C4-2B (cell line): ENCODE measurements around the gene NDUFV2.

ENCODE experiments used
- H3K27ac ChIP-seq: fragments of 450-650 bp; 2 replicates; pipeline ENCODE4 v1.5.1; 2017
- ZFX ChIP-seq: fragments of 450-650 bp; IDR thresholded peaks from 2 replicates; pipeline ENCODE4 v1.6.1; 2017
- TF ChIP-seq, protein P1 (sequence below): fragments of 450-650 bp; conservative IDR thresholded peaks from 2 replicates; pipeline ENCODE4 v1.5.1; 2017; ENCODE audit warnings: mild to moderate bottlenecking

Gene NDUFV2

GRCh38 chr18:9065864-9066263 is 36.6 kb upstream of the NDUFV2 start:
- no peak overlapping the region for H3K27ac ChIP-seq
- TF ChIP-seq, protein P1, sequence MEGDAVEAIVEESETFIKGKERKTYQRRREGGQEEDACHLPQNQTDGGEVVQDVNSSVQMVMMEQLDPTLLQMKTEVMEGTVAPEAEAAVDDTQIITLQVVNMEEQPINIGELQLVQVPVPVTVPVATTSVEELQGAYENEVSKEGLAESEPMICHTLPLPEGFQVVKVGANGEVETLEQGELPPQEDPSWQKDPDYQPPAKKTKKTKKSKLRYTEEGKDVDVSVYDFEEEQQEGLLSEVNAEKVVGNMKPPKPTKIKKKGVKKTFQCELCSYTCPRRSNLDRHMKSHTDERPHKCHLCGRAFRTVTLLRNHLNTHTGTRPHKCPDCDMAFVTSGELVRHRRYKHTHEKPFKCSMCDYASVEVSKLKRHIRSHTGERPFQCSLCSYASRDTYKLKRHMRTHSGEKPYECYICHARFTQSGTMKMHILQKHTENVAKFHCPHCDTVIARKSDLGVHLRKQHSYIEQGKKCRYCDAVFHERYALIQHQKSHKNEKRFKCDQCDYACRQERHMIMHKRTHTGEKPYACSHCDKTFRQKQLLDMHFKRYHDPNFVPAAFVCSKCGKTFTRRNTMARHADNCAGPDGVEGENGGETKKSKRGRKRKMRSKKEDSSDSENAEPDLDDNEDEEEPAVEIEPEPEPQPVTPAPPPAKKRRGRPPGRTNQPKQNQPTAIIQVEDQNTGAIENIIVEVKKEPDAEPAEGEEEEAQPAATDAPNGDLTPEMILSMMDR, result no peak
- no peak for TF ChIP-seq ZFX

GRCh38 chr18:9066358-9066757 is 36.1 kb upstream of the NDUFV2 start:
- H3K27ac ChIP-seq, result no peak overlapping the region
- TF ChIP-seq, protein P1, result no peak
- TF ChIP-seq ZFX, result no peak

DNA sequence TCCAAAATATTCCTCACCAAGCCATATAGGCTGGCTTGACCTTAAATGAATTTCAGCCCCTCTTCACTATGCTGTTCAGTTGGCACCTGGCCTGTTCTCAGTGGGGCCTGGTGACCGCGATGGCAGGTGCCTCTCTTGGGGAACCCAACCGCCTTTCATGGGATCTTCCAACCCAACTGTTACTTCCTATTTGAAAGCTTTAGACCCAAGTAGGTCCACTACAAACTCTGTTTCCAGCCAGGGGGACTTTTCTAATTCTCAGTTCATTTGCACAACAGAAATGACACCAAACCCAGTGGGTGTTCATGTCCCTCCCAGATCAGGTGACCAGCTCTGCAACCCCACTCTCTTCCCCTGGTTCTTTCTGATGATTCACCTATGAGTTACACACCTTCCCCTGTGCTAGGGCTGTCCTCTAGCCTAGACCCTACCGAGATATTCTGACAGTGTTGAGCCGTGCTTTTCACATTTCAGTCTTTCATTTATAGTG is 35.6 kb upstream of the NDUFV2 start:
- no peak overlapping the region for H3K27ac ChIP-seq
- no peak for TF ChIP-seq ZFX
- TF ChIP-seq, protein P1, result no peak

DNA sequence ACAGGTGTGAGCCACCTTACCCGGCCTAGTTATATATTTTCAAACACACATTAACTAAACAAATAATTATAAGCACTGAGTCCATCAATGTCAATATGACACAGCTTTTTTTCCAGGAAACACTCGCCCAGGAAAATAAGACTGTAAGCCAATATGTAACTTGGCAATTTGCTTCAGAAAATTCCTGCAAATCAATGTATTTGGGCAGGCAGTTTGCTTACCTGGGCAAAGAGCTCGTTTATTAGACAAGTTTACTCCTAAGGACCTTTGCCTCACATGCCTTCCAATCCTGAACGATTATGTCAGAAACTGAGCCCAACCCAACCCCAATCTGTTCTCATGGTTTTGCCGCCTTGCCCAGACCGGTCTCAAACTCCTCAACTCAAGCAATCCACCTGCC is 34.7 kb upstream of the NDUFV2 start:
- H3K27ac ChIP-seq, result no peak overlapping the region
- TF ChIP-seq ZFX, result no peak
- TF ChIP-seq, protein P1, result no peak

DNA sequence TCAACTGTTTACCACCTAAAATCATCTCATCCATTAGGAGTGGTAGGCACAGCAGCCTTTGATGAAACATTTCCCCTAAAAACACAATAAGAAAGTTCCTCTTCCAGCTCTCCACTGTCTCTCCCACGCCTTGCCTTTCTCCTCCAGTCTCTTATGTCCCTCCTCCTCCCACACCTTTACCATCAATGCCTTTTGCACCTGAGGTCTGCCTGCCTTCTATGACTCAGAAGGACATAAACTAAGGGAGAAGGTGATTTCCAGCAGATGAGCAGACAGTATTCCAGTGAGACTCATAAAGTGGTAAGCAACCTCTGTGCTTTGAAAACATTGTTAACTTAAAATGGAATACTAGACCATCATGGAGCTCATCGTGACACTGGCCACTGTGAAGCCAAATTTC is 34.2 kb upstream of the NDUFV2 start:
- TF ChIP-seq, protein P1, result no peak
- TF ChIP-seq ZFX, result no peak
- H3K27ac ChIP-seq, result no peak overlapping the region

DNA sequence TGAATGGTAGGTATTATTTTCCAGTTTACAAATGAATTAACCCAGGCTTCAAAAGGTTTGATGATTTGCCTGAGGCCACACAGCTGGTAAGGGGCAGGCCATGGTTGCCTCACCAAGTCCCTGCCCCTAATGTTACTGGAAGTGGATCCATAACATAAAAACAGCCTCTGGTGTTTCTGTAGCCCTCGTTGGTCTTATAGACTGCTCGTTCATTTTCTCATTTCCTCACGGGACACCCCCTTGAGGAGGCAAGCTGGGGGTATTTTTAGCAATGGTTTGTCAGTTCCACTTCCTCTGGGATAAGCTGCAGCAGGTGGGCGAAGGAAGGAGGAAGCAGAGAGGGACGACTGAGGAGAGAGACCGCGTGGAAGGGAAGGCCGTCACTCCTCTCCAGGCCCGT is 32.9 kb upstream of the NDUFV2 start:
- no peak overlapping the region for H3K27ac ChIP-seq
- TF ChIP-seq, protein P1, result no peak
- no peak for TF ChIP-seq ZFX

GRCh38 chr18:9070212-9070611 is 32.3 kb upstream of the NDUFV2 start:
- H3K27ac ChIP-seq, result no peak overlapping the region
- TF ChIP-seq, protein P1, result no peak
- TF ChIP-seq ZFX, result no peak
